GM11168 (cell line): ENCODE measurements around the gene ART4.

Source experiments
- in situ Hi-C: fragments of 300-500 bp; cut with MboI; formaldehyde crosslinking; loops from one replicate; pipeline ENCODE4 v1.12.0; 2022; ENCODE audit warnings: low sequenced_read_pairs; ENCODE audit not compliant: unreplicated experiment

Gene ART4

DNA sequence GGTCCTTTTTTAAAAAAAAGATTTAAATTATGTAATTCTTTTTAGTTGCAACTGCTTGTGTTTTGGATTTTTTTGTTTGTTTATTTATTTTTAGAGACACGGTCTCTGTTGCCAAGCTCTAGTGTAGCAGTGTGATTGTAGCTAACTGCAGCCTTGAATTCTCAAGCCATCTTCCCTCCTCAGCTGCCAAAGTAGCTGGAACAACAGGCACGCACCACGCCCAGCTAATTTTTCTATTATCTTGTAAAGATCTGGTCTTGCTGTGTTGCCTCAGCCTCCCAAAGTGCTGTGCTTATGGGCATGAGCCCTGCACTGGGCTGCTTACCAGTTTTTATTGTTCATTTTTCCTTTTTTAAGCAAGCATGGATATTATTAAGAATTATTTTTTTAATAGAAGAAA is 10.6 kb upstream of the ART4 start:
- in situ Hi-C loops, result no loop called here

DNA sequence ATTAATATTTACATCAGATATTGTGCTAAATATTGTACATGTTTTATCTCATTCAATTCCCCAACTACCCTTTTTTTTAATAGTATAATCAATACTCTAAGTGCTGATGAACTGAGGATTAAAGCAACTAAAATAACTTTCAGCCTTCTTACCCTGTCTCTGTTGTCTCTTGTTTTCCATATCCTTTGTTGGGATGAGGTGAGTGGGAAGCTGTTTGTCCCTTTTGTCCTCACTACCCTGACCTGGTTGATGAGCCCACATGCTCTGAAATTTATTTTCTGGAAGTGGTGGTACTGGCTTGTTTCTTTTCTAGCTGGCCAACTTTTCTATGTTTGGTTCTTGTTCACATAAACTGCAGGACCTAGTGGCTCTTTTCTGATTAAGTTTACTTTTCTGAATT is 9.6 kb upstream of the ART4 start:
- in situ Hi-C loops, result no loop called here

DNA sequence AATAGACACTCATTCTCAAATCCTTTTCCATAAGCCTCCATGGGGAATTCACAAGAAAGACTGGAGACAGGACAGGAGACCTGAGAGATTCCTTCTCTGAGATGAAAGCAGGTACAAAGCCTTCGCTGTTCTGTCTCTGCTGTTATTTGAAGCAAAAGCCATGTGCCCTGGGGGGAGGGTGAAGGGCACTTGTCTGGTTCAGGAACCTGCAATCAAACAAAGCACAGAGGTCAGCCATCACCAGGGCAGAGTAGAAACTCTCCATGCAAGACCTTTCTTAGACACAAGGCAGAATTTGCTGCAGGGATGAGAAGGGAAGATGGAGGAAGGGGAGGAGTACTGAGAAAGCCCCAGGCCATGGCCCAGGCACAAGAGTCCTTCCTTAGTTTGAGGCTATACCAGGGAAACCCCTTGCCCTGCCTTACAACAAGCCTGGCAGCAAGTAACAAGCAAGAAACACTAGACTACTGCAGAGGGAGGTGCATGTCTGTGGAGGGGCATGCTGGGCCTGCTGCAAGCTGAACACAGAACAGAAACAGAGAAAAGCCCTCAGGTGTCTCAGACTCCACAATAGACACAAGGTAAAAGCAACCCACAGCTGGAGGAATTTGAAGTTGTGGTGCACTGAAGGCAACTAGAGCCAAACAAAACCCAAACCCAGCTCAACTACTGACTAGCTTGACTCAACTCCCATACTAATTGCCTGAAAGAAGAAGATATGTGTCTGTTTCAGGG is 7.8 kb upstream of the ART4 start:
- in situ Hi-C loops, result no loop called here

- in situ Hi-C loops, result loop anchor here (5.0 kb wide), 1 partner anchor 153 kb away; no protein-coding TSS in a partner anchor
These were observed 6.3 kb upstream of the ART4 start for GRCh38 chr12:14849661-14850060.

DNA sequence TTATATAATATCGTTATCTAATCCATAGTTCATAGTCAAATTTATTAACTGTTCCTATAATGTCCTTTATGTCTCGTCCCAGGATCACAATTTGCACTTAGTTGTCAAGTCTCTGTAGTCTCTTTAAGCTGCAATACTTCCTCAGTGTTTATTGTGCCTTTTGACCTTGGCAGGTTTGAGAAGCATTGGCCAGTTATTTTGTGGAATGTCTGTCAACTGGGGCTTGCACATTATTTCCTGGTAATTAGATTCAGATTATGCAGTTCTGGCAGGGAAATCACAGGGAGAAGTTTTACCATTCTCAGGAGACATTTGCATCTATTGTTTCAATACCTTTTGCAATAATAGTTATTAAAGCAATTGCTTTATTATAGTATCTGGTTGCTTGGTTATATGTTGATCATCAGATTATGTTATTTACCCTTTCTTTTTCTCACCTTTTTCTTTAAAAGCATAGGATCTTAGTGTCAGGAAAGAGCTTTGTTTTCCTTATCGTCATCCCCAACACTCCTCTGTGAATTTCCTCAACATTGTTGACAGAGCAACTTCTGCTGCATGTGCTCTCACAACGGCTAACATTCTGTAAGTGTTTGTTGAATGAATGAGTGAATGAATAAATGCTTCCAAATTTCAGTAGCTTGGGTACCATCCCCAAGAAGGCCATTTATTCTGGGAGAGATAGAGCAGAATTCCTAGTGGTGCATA is 3.7 kb upstream of the ART4 start:
- in situ Hi-C loops, result loop anchor here (5.0 kb wide), 1 partner anchor 155 kb away; no protein-coding TSS in a partner anchor

GRCh38 chr12:14846042-14846587 is 2.8 kb upstream of the ART4 start:
- in situ Hi-C loops, result loop anchor here (5.0 kb wide), 1 partner anchor 156 kb away; no protein-coding TSS in a partner anchor

GRCh38 chr12:14845350-14845750 is 2.0 kb upstream of the ART4 start:
- in situ Hi-C loops, result loop anchor here (5.0 kb wide), 1 partner anchor 157 kb away; no protein-coding TSS in a partner anchor

- in situ Hi-C loops, result no loop called here
These were observed 1.1 kb upstream of the ART4 start for GRCh38 chr12:14844401-14844800.

- in situ Hi-C loops, result no loop called here
These were observed 1.0 kb downstream of the ART4 start for GRCh38 chr12:14842315-14842714.

DNA sequence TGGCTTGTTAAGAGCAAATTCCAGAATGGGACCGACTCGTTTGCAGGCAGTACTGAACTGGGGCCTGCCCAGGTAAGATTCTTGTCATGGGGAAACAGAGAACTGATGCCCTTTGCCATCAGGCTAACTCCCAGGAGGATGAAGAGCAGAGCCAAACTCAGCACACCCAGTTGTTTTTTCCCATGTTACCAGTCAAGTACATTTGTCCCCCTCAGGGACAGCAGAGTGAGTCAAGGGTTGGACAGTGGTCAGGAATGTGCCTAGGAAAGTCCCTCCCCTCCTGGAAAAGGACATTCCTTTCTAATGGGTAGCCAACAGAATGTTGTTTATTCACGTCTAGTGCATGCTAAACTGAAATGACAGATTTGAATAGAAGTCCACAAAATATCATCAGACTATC is 1.6 kb downstream of the ART4 start:
- in situ Hi-C loops, result no loop called here

DNA sequence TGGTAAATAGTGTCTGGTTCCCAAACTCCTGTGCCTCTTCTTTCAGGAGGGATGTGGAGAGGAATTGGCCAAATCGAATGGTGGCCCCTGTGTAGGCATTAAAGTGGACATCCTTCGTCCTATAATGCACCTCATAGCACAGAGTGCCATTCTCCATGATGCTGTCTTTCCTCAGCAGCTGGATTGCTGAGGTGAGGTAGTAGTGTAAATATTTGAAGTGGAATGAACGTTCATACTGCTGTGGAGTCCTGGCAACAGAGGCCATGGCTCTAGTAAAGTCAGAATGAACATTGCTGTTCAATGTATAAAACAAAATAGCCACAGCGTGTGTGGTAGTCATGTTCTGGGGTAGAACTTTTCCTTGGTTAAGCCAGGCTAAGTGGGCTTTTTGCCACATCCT is 2.7 kb downstream of the ART4 start:
- in situ Hi-C loops, result no loop called here

DNA sequence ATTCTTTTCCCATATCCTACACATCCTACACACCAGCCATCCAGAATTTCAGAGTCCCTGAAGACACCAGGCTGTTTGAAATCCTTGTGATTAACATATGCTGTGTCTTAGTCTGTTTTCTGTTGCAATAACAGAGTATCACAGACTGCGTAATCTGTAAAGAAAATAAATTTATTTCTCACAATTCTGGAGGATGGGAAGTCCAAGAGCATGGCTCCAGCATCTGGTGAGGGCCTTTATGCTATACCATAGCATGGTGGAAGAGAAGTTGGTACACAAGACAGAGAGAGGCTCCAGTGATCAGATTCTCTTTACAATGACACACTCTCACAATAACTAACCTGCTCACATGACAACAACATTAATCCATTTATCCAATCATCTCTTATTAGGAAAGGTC is 4.1 kb downstream of the ART4 start:
- in situ Hi-C loops, result no loop called here

- in situ Hi-C loops, result no loop called here
These were observed 6.8 kb downstream of the ART4 start for GRCh38 chr12:14836336-14837210.

GRCh38 chr12:14834509-14834908 is 8.8 kb downstream of the ART4 start:
- in situ Hi-C loops, result no loop called here

GRCh38 chr12:14833952-14834351 is 9.4 kb downstream of the ART4 start:
- in situ Hi-C loops, result no loop called here

- in situ Hi-C loops, result no loop called here
These were observed 10.0 kb downstream of the ART4 start for GRCh38 chr12:14833336-14833735.

DNA sequence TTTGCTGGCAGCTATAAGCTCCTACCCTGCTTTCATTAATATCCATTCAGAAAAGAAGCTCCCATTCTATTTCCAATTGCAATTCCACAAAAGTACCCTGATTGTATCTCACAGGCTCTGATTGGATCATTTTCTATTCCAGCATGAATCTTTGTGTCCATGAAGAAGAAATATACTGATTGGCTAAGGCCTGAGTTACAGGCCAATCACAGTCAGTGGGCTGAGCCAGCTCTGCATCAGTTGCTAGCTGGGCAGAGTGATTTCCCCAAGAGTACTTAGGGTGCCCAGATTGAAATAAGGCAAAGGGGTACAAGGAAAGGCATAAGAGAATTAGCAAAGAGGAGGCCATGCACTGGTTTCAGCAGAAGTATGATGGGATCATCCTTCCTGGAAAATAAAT is 14.4 kb downstream of the ART4 start:
- in situ Hi-C loops, result no loop called here

DNA sequence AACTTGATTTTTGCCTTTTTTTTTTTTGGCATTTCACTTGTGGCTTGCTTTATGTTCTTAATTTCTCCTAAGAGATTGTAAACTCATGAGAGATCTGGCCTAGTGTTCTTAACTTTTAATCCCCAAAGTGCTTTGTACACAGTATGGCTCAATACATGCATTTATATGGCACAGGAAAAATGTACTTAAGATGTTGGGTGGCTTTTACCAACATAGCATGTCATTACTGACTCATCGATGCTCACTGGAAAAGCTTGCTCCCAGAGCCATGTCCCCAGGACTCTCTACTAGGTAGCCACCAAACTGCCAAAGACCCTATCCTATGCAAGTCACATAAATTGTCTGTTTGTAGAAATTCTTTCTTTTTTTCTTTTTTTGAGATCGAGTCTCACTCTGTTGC is 16.3 kb downstream of the ART4 start:
- in situ Hi-C loops, result no loop called here

- in situ Hi-C loops, result no loop called here
These were observed 16.8 kb downstream of the ART4 start for GRCh38 chr12:14826491-14826890.

DNA sequence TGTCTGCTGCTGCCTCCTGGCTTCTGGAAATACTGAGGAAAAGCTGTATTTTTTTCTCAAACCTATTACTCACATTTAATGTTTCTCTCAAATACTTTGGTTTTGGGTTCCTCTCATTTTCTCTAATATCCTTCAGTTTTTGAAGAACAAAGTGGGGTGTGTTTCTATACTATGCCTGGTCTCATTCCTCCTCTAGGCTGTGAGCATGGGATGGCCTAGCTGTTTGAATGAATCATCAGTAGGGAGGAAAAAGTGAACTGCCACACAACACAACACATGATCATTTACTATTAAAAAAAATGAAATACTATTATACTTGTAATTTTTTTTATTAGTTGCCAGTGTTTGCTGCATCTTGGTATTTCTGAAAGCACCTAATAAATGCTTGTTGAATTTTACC is 18.1 kb downstream of the ART4 start:
- in situ Hi-C loops, result no loop called here
